ENCODE results near the gene SPRYD3. TPM values are rescaled to one million over a fixed set of nuclear protein-coding genes. Genes with fewer than 3 reads are reported as not detected.

Gene SPRYD3
- total RNA-seq, 4 donors from 2014 or later: 21.0 to 39.5 (median 28.4) TPM

- no peak overlapping the region for H3K4me3 ChIP-seq (ENCODE audit: low read depth, poor library complexity, severe bottlenecking)
- intact Hi-C loops (cut with DNase I; ENCODE audit: low total_unique reads): no loop called here
- no peak for DNase-seq (ENCODE audit: low spot score in 2 of 2)
- no peak for TF ChIP-seq POLR2A (IDR thresholded peaks at IDR 0.05)
- TF ChIP-seq, protein P1, sequence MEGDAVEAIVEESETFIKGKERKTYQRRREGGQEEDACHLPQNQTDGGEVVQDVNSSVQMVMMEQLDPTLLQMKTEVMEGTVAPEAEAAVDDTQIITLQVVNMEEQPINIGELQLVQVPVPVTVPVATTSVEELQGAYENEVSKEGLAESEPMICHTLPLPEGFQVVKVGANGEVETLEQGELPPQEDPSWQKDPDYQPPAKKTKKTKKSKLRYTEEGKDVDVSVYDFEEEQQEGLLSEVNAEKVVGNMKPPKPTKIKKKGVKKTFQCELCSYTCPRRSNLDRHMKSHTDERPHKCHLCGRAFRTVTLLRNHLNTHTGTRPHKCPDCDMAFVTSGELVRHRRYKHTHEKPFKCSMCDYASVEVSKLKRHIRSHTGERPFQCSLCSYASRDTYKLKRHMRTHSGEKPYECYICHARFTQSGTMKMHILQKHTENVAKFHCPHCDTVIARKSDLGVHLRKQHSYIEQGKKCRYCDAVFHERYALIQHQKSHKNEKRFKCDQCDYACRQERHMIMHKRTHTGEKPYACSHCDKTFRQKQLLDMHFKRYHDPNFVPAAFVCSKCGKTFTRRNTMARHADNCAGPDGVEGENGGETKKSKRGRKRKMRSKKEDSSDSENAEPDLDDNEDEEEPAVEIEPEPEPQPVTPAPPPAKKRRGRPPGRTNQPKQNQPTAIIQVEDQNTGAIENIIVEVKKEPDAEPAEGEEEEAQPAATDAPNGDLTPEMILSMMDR (IDR thresholded peaks at IDR 0.05): no peak
- 66 to 76% methylated on average over 12 of the region's 12 CpGs for WGBS, 2 donors
These were observed 41.7 kb upstream of the SPRYD3 start for GRCh38 chr12:53120685-53121525.

GRCh38 chr12:53118751-53119300, 39.6 kb upstream of the SPRYD3 start:
- no peak for DNase-seq (ENCODE audit: low spot score in 2 of 2)
- no peak overlapping the region for H3K4me3 ChIP-seq (ENCODE audit: low read depth, poor library complexity, severe bottlenecking)
- WGBS, 2 donors: 90 to 91% methylated on average over 8 of the region's 8 CpGs
- TF ChIP-seq POLR2A (IDR thresholded peaks at IDR 0.05): no peak
- TF ChIP-seq, protein P1 (IDR thresholded peaks at IDR 0.05): no peak
- intact Hi-C loops (cut with DNase I; ENCODE audit: low total_unique reads): no loop called here

GRCh38 chr12:53115891-53116648, 36.9 kb upstream of the SPRYD3 start:
- 92 to 96% methylated on average over 8 of the region's 8 CpGs for WGBS, 2 donors
- TF ChIP-seq, protein P1 (IDR thresholded peaks at IDR 0.05): no peak
- TF ChIP-seq POLR2A (IDR thresholded peaks at IDR 0.05): no peak
- intact Hi-C loops (cut with DNase I; ENCODE audit: low total_unique reads): no loop called here
- peak in 1 of 2 donors; percentile 80 for DNase-seq (ENCODE audit: low spot score in 2 of 2)
- no peak overlapping the region for H3K4me3 ChIP-seq (ENCODE audit: low read depth, poor library complexity, severe bottlenecking)

DNA sequence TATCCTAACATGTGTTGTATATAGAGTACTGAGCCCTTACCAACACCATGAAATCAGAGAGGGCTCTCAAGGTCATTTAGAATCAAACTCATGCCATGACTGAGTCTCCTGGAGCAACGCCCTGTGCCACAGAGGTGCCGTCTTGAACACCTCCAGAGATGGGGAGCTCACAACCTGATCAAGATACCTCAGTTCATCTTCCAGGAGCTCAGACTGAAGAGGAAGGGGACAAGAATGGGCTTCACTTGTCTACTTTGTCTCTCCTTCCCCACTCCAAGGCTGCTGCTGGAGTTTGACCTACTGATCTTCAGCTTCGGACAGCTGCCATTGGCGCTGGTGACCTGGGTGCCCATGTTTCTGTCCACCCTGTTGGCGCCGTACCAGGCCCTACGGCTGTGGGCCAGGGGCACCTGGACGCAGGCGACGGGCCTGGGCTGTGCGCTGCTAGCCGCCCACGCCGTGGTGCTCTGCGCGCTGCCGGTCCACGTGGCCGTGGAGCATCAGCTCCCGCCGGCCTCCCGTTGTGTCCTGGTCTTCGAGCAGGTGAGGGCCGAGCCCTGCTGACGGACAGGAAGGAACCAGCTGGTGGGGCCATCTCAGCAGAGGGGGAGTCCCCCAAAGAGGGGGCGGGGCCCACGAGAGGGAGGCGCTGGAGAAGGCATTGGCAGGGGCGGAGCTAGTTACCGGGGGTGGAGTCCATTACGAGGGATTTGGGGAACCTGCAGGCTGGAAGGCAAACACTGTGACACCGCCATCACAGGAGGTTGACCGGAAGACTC, 36.1 kb upstream of the SPRYD3 start:
- no peak for TF ChIP-seq POLR2A (IDR thresholded peaks at IDR 0.05)
- TF ChIP-seq, protein P1 (IDR thresholded peaks at IDR 0.05): no peak
- peak in 1 of 2 donors; percentile 74 for DNase-seq (ENCODE audit: low spot score in 2 of 2)
- intact Hi-C loops (cut with DNase I; ENCODE audit: low total_unique reads): no loop called here
- WGBS, 2 donors: 91% methylated on average over 26 to 30 of the region's 33 CpGs
- no peak overlapping the region for H3K4me3 ChIP-seq (ENCODE audit: low read depth, poor library complexity, severe bottlenecking)

DNA sequence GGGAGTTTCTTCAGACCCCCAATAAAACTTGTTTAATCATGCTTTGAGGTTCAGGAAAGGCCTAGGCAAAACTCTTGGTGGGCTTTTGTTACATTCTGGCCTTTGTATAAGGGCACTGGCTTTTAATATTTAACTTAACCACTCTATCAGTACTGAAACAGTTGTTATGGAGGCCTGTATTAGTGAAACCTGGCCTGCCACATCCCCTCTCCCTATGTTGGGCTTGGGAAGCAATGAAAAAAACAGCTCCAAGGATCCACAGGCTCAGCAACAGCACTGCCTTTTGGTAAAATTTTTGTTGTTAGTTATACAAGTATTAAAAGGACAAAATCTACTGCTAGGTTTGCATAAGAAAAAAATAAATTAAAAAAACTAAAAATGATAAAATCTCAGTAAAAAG, 34.8 kb upstream of the SPRYD3 start:
- H3K4me3 ChIP-seq (ENCODE audit: low read depth, poor library complexity, severe bottlenecking): no peak overlapping the region
- TF ChIP-seq, protein P1 (IDR thresholded peaks at IDR 0.05): no peak
- TF ChIP-seq POLR2A (IDR thresholded peaks at IDR 0.05): no peak
- intact Hi-C loops (cut with DNase I; ENCODE audit: low total_unique reads): no loop called here
- peak in 1 of 2 donors; percentile 12 for DNase-seq (ENCODE audit: low spot score in 2 of 2)

Measured in lower leg skin (tissue), 4 donors.